Natural killer cell treated with Interleukin-12 subunit alpha and Interleukin-12 subunit beta and Interleukin-15 and Interleukin-18, amount 100 ng/mL, for 72 hours (primary cell): ENCODE measurements around the gene MUC2. TPM values are rescaled to one million over a fixed set of nuclear protein-coding genes. Genes with fewer than 3 reads are reported as not detected.
A peak's percentile ranks its signal among the peaks of the same experiment; 100 is the strongest.
"Not testable (repeated sequence)": the region's sequence is repeated elsewhere in the genome, so short reads cannot be mapped to it uniquely, and the experiment has no call there.

Experiments used
- ATAC-seq, 2 donors: fragments of 150-1000 bp; cut with Tn5 transposase in 1 of 2; sonication (Bioruptor Pico), chemical (Tn5 transposase) in 1 of 2; 2 replicates each; pipeline ENCODE4 v1.10.0; 2021
- DNase-seq: peaks from one replicate; pipeline ENCODE4 v3.0.0; 2022; ENCODE audit warnings: low spot score
- H3K27ac Mint-ChIP-seq, 2 donors: 1 replicate in 1 of 2; 2 replicates in 1 of 2; pipeline ENCODE4 v1.8.0; 2022; ENCODE audit warnings: mixed read lengths in 2 of 2, mild to moderate bottlenecking in 1 of 2, moderate library complexity in 1 of 2
- H3K27me3 Mint-ChIP-seq, 2 donors: 1 replicate in 1 of 2; 2 replicates in 1 of 2; pipeline ENCODE4 v1.8.0; 2022; ENCODE audit warnings: mixed read lengths in 2 of 2
- H3K36me3 Mint-ChIP-seq: one replicate; pipeline ENCODE4 v1.8.0; 2022; ENCODE audit warnings: mixed read lengths
- H3K4me1 Mint-ChIP-seq, 2 donors: 1 replicate in 1 of 2; 2 replicates in 1 of 2; pipeline ENCODE4 v1.8.0; 2022; ENCODE audit warnings: low read depth in 2 of 2, mixed read lengths in 2 of 2, mild to moderate bottlenecking in 1 of 2
- H3K4me3 Mint-ChIP-seq: one replicate; pipeline ENCODE4 v1.8.0; 2022; ENCODE audit warnings: mixed read lengths
- H3K9me3 Mint-ChIP-seq: 2 replicates; pipeline ENCODE4 v1.8.0; 2022; ENCODE audit warnings: mixed read lengths
- total RNA-seq, 2 donors: library from RNA; stranded (reverse); gene quantifications; one replicate each; pipeline ENCODE4 v1.2.3, GENCODE V29; 2022

Gene MUC2
- total RNA-seq, 2 donors from 2014 or later, result not detected

DNA sequence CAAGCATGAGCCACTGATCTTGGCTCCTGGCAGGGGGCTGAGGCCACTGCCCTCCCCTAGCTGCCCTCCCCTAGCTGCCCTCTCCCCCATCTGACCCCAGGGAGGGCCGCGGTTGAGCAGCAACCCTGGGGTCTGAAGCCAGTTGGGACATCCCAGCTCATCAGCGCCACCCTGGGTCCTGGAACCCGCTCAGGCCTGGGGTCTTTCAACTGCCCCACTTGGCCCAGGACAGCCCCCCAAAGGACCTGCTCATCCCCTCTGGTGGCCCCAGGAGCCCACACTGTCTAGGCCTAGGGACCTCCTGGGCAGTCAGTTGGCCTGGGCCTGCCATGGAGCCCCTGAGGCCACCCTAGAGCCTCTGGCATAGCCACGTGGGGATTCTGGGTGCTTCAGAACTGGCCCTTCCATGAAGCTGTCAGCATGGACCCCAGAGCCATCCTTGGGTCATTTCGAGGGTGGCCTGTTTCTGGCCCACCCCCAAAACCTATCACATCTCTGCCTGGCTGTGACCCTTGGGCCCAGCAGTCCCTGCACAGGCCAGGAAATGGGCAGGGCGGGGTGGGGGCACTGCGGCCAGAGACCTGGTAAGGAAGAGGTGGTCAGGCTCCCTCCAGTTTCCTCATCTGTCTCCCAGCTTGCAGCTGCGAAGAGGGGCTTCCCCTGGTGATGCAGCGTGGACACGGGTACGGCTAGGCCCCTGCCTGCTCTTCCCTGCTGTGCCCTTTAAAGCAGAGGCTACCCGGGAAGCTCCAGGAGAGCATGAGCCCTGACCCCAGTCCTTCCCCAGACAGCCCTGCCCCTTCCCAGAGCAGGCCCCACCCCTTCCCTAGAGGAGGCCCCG lies 37.9 kb downstream of the MUC2 start:
- H3K27me3 Mint-ChIP-seq, result no peaks in the 10 kb centered on the region
- no peak overlapping the region for H3K4me3 Mint-ChIP-seq
- no peaks in the 10 kb centered on the region for H3K36me3 Mint-ChIP-seq
- DNase-seq (peak; percentile 58), ATAC-seq (no peak)
- H3K9me3 Mint-ChIP-seq, result no peaks in the 10 kb centered on the region
- H3K27ac Mint-ChIP-seq, result no peak overlapping the region
- no peaks in the 10 kb centered on the region for H3K4me1 Mint-ChIP-seq

DNA sequence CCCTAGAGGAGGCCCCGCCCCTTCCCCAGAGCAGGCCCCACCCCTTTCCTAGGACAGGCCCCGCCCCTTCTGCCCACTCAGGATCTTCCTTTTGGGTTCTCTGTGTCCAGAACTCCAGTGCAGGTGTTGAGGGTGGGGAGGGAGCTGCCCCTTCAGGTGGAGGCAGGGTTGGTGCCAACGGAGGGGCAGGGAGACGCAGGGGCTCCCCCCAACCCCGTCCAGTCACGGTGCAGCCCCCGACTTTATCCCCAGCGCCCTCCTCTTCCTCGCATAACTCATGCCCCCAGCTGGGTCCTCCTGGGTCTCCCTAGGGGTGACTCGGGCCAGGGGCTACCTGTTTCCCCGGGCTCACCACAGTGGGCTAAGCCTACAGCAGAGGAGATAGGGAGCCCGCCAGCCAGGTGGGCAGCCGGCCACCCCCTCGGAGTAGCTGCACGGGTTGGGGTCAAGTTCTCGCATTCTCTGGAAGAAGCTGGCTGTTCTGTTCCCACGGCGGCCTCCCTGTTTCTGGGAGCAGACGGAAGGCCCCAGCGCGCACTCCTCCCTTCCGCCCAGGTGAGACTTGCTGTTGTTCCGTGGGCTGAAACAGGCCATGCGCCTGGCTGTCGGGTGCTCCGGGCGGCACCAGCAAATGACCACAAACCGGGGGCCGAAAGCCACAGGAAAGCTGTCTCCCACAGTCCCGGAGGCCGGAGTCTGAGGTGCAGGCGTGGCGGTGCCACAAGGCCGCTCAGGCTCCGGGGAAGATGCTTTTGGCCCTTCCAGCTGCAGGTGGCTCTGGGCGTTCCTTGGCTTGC lies 38.9 kb downstream of the MUC2 start:
- ATAC-seq (no peak), DNase-seq (no peak)
- no peaks in the 10 kb centered on the region for H3K9me3 Mint-ChIP-seq
- H3K4me3 Mint-ChIP-seq, result no peak overlapping the region
- no peaks in the 10 kb centered on the region for H3K36me3 Mint-ChIP-seq
- no peaks in the 10 kb centered on the region for H3K27me3 Mint-ChIP-seq
- no peak overlapping the region for H3K27ac Mint-ChIP-seq
- H3K4me1 Mint-ChIP-seq, result no peaks in the 10 kb centered on the region

DNA sequence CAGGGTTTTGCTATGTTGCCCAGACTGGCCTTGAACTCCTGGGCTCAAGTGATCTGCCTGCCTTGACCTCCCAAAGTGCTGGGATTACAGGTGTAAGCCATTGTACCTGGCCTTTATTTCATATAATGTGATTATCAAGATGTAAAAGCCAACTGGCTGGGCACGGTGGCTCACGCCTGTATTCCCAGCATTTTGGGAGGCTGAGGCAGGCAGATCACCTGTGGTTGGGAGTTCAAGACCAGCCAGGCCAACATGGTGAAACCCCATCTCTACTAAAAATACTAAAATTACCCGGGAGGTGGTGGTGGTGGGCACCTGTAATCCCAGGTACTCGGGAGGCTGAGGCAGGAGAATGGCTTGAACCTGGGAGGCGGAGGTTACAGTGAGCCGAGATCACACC lies 40.6 kb downstream of the MUC2 start:
- H3K36me3 Mint-ChIP-seq, H3K27ac Mint-ChIP-seq, ATAC-seq, H3K9me3 Mint-ChIP-seq, DNase-seq, H3K4me1 Mint-ChIP-seq, H3K27me3 Mint-ChIP-seq, H3K4me3 Mint-ChIP-seq: not testable (repeated sequence)

DNA sequence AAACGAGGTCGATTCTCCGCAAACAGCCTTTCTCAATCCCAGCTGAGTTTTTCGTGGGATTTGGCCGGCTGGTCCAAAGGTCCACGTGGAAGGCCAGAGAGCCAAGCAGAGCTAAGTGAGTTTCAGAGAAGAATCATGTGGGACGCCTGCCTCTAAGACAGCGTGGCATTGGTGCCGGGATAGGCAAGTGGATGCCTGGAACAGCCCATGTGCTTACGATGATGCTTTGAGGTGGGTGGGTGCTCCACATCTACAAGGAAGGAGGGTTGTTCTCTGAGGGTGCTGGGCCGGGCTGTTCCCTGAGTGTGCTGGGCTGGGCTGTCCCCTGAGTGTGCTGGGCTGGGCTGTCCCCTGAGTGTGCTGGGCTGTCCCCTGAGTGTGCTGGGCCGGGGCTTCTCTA lies 41.4 kb downstream of the MUC2 start:
- Mint-ChIP-seq H3K4me3 (no peak overlapping the region), H3K36me3 (no peaks in the 10 kb centered on the region), H3K27me3 (no peaks in the 10 kb centered on the region), H3K9me3 (no peaks in the 10 kb centered on the region), H3K27ac (no peak overlapping the region), H3K4me1 (no peaks in the 10 kb centered on the region)
- no peak for ATAC-seq
- DNase-seq, result no peak

DNA sequence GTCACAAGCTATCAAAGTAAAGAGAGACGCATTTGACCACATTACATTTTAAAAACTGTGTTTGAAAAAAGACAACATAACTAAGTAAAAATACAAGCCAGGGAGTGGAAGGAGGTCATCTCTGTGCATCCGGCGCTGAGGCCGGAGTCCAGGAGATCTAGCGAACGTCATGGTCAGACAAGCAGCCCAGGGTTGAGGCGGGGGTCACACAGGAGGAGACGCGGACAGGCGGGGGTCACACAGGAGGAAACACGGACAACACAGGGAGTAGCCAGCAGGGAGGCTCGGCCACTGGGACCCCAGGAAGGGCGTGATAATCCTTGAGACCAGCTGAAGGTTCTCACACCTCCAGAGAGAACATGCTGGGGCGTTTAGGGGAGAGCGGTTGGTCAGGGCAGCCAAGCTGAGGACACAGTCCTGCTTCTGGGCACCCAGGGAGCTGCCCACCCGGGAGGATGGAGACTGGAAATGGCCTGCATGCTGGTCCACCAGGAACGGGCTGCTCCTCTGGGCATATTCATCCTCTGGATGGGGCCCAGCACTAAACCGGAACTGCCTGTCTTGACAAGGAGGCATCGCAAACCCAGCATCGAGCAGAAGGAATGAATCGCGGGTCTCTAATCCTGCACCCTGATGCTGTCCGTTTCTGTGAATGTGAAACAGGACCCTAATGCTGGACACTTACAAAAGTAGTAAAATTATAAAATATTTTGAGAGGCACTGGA lies 42.2 kb downstream of the MUC2 start:
- DNase-seq (no peak), ATAC-seq (no peak)
- no peaks in the 10 kb centered on the region for H3K9me3 Mint-ChIP-seq
- H3K36me3 Mint-ChIP-seq, result no peaks in the 10 kb centered on the region
- H3K4me1 Mint-ChIP-seq, result no peaks in the 10 kb centered on the region
- H3K4me3 Mint-ChIP-seq, result no peak overlapping the region
- H3K27me3 Mint-ChIP-seq, result no peaks in the 10 kb centered on the region
- no peak overlapping the region for H3K27ac Mint-ChIP-seq

DNA sequence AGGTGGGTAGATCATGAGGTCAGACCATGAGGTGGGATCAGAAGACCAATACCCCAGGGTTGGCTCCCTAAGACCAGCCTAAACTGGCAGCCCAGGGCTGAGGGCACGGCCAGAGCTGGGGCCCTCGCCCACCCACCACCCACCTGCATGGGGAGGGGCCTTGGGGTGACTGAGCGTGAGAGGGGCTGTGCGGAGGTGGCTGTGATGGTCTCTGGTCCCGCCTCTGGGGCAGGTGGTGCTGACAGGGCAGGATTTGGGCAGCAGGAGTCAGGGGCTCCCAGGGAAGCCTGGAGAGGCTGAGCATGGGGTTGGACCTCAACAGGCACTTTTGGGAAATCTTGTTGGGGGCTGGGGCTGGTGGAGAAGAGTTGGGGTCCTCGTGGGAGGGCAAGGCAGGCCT lies 43.3 kb downstream of the MUC2 start:
- DNase-seq (no peak), ATAC-seq (no peak)
- Mint-ChIP-seq H3K36me3 (no peaks in the 10 kb centered on the region), H3K27me3 (no peaks in the 10 kb centered on the region), H3K27ac (no peak overlapping the region), H3K4me3 (no peak overlapping the region), H3K4me1 (no peaks in the 10 kb centered on the region), H3K9me3 (no peaks in the 10 kb centered on the region)

DNA sequence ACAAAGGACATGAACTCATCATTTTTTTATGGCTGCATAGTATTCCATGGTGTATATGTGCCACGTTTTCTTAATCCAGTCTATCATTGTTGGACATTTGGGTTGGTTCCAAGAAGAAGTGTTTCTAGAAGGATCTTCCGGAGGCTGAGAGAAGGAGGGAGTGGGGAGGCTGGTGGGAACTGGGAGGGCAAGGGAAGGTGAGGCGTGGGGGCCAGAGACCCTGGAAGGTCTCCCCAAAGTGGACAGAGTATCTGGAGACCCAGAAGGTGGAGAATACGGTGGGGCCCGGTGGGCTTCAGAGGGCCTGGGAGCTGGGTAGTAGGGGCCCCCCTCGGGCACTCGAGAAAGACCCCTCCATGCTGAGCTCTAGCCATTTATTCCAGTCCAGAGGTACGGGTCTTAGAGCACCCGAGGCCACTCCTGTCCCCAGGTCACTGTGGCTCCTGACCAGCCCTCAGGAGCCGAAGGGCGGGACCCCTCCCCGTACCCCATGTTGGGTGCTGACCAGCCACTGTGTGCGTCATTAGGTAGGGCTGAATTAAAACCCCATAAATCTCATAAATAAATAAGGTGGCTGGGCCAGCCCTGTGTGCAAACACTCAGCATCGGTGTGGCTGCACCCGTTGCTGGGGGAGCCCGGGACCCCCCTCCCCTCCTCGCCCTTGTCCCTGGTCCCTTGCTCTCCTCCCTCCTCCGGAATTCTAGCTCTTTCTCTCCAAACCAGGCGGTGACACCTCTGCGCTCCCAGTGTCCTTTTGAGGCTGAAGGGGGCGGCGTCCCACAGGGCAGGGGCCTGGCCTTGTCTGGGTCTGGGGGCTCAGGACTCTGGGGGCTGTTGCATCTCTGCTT lies 44.3 kb downstream of the MUC2 start:
- no peaks in the 10 kb centered on the region for H3K36me3 Mint-ChIP-seq
- H3K27me3 Mint-ChIP-seq, result peaks cover 0 to 1% of the 10 kb centered on the region in 2 donors
- no peak overlapping the region for H3K27ac Mint-ChIP-seq

DNA sequence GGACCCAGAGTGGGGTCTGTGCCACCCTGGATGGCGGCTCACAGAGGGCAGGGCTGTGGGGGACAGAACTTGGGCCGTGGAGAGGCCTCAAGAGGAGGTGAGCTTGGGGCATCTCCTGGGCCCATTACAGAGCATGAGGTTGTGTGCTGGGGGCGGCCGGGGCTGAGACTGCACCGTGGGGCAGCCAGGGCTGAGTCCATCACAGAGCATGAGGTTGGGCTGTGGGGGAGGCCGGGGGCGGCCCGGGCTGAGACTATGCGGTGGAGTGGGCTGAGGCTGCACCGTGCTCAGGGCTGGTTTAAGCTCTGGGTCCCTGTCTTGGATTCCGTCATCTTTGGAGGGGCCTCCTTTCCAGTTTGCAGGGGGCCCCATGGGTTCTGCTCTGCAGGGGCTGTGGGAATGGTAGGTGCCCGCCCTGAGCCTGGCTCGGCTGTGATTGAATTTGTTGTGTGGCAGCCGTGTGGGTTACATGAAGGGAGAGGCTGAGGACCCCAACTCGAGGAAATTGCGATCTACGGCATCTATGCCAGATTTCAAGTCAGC lies 45.0 kb downstream of the MUC2 start:
- H3K27me3 Mint-ChIP-seq, result peaks cover 5 to 8% of the 10 kb centered on the region in 2 donors

More for the DNA sequence above, 44.3 kb downstream of the MUC2 start:
- no peak for ATAC-seq
- Mint-ChIP-seq H3K9me3 (no peaks in the 10 kb centered on the region), H3K4me1 (peaks cover 0 to under 1% of the 10 kb centered on the region in 2 donors), H3K4me3 (no peak overlapping the region)
- no peak for DNase-seq

DNA sequence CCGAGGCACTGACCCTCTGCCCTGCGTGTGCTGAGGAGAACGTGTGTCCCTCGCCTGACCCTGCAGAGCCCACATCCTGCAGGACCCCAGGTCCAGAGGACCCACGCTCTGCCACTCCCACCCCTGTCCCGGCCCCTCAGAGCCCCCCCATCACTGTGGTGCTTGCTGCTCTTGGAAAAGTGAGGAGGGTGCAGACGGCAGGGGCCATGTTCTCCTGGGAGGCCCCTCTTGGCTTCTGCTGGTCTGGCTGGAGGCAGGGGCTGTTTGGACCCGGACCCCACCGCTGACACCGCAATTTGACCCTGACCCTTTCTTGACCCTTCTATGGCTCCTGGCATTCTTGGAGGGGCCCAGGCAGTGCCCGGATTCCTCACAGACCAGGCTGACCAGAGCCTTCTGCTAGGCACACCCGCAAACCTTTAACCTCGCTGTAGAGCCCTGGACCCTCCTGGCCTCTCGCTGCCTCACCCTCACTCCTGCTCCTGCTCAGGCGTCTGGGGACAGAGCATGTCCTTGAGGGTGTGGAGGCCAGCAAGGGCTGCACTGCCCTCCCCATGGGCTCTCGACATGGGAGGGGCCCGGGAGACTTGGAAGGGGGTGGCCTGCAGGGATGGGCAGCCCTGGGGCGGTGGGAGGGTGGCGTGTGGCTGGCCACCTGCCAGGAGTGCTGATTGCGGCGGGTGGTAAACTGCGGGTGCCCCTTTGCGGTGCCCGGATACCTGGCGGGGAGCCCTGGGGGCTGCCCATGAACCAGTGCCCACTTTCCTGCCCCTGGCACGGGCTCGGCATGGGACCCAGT lies 46.1 kb downstream of the MUC2 start:
- Mint-ChIP-seq H3K27ac (no peak overlapping the region), H3K4me3 (no peak overlapping the region), H3K9me3 (peaks cover 15% of the 10 kb centered on the region), H3K27me3 (peaks cover 5 to 12% of the 10 kb centered on the region in 2 donors), H3K4me1 (peaks cover 0 to 6% of the 10 kb centered on the region in 2 donors), H3K36me3 (no peaks in the 10 kb centered on the region)
- ATAC-seq, result no peak
- no peak for DNase-seq

More for the DNA sequence above, 45.0 kb downstream of the MUC2 start:
- Mint-ChIP-seq H3K4me1 (peaks cover 0 to 6% of the 10 kb centered on the region in 2 donors), H3K4me3 (no peak overlapping the region), H3K27ac (no peak overlapping the region), H3K36me3 (no peaks in the 10 kb centered on the region), H3K9me3 (peaks cover 6% of the 10 kb centered on the region)
- DNase-seq (no peak), ATAC-seq (peak in 1 of 2 donors; percentile 17)

DNA sequence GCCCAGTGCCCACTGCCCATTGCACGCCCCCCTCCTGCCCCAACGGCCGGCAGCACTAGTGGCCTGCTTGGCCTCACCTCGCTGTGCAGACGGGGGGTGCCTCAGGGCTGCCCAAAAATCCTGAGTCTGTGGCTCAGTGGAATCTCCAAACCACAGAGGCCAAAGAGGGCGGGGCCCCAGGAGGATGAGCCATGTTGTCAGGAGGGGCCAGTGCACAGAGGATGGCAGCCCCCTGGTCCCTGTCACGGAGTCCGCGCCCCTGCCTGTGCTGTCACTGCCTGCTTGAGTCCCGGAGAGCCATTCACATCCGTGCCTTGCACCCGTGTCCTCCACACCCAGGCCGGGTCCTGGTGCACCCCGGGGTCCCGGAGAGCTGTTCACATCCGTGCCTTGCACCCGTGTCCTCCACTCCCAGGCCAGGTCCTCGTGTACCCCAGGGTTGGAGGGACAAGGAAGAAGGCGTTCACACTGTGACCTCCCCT lies 46.7 kb downstream of the MUC2 start:
- ATAC-seq (peak in 1 of 2 donors; percentile 12), DNase-seq (no peak)
- H3K4me3 Mint-ChIP-seq, result no peak overlapping the region
- H3K4me1 Mint-ChIP-seq, result peaks cover 0 to 6% of the 10 kb centered on the region in 2 donors
- H3K36me3 Mint-ChIP-seq, result no peaks in the 10 kb centered on the region
- H3K27me3 Mint-ChIP-seq, result peaks cover 5 to 12% of the 10 kb centered on the region in 2 donors
- H3K9me3 Mint-ChIP-seq, result peaks cover 15% of the 10 kb centered on the region
- no peak overlapping the region for H3K27ac Mint-ChIP-seq

DNA sequence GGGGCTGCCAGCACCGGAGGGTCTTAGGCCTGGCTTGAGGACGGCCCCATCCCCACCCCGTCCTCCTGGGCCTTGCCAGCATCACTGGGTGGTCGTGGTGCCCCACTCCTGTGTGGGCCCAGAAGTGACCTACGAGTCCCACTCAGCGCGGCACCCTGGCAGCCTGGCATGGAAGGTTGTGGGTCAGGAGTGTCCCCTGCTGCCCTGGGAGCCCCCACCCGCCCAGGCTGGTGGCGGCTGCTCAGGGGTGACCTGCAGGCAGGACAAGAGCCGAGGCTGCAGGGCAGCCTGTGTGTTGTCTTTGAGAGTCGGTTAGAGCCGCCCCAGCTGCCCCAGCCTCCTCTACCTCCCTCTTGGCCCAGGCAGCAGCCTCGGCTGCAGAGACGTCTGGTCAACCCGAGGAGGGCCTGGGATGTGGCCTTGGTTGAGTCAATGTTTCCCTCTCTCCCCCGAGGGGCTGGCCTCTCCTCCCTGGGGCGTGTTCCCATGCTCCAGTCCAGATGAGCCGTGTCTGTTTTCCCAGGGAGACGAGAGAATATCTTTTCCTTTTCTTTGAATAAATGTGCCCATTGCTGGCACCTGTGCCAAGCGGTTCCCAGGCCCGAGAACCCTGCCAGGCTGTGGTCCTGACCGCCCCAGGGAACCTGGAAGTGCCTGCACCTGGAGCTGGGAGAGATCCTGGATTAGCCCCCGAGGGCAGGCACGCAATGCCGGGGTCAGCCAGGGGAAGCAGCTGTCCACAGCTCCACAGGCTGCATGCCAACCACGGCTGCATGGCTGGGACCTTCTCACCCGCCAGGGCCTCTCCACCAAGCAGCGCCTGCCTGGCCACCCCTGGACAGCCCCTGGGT lies 47.4 kb downstream of the MUC2 start:
- DNase-seq, result no peak
- ATAC-seq, result peak in 1 of 2 donors; percentile 3
- Mint-ChIP-seq H3K9me3 (peaks cover 15% of the 10 kb centered on the region), H3K36me3 (no peaks in the 10 kb centered on the region), H3K27ac (no peak overlapping the region), H3K27me3 (peaks cover 5 to 12% of the 10 kb centered on the region in 2 donors), H3K4me1 (peaks cover 0 to 6% of the 10 kb centered on the region in 2 donors), H3K4me3 (no peak overlapping the region)
